IMR-90 (cell line): ENCODE measurements around the gene FBXO17. TPM values are rescaled to one million over a fixed set of nuclear protein-coding genes. Genes with fewer than 3 reads are reported as not detected.

Experiments used
- ATAC-seq: fragments of 200-7000 bp; cut with Tn5 transposase; 2 replicates; pipeline ENCODE4 v1.9.1; 2020; ENCODE audit warnings: low read depth, mild to moderate bottlenecking, moderate library complexity
- BruUV-seq: library from RNA; stranded (reverse); fragments of 400-500 nt; replicated peaks from 2 replicates; lab custom pipeline; 2021; lab: Mats Ljungman, UMichigan
- CTCF ChIA-PET: fragments of 300-600 bp; formaldehyde crosslinking; extraction: SDS; loops from one replicate; lab custom pipeline; 2021; ENCODE audit warnings: antibody characterized with exemption; lab: Yijun Ruan, JAX
- POLR2A ChIA-PET: fragments of 300-600 bp; sonication (Branson Sonifier 250); formaldehyde crosslinking; loops from one replicate; lab custom pipeline; 2022; ENCODE audit warnings: antibody characterized with exemption; ENCODE audit not compliant: unreplicated experiment; lab: Charles Lee
- DNase-seq: peaks from one replicate; pipeline ENCODE4 v3.0.0; 2013
- H2AFZ ChIP-seq: replicated peaks from 2 replicates; pipeline ENCODE3; 2013; ENCODE audit warnings: low read length, mild to moderate bottlenecking; ENCODE audit not compliant: poor library complexity
- H2AK5ac ChIP-seq: 2 replicates; pipeline ENCODE4 v1.6.1; 2013; ENCODE audit warnings: low read depth, low read length, inconsistent platforms
- H2AK9ac ChIP-seq: replicated peaks from 2 replicates; pipeline ENCODE3; 2013; ENCODE audit warnings: mild to moderate bottlenecking, low read depth, low read length, moderate library complexity; ENCODE audit not compliant: poor library complexity
- H2BK120ac ChIP-seq: 2 replicates; pipeline ENCODE4 v1.6.1; 2013; ENCODE audit warnings: low read depth, low read length, inconsistent platforms
- H2BK15ac ChIP-seq: 3 replicates; pipeline ENCODE4 v1.6.1; 2013; ENCODE audit warnings: low read depth, low read length, inconsistent platforms
- H2BK20ac ChIP-seq: 2 replicates; pipeline ENCODE4 v1.6.1; 2013; ENCODE audit warnings: low read depth, mild to moderate bottlenecking, inconsistent platforms, low read length, moderate library complexity
- H2BK5ac ChIP-seq: 2 replicates; pipeline ENCODE4 v1.6.1; 2013; ENCODE audit warnings: mild to moderate bottlenecking, low read depth, low read length, inconsistent platforms; ENCODE audit not compliant: poor library complexity, severe bottlenecking
- H3K14ac ChIP-seq: replicated peaks from 2 replicates; pipeline ENCODE4 v1.6.1; 2013; ENCODE audit warnings: low read depth, low read length, inconsistent platforms
- H3K18ac ChIP-seq: 2 replicates; pipeline ENCODE4 v1.6.1; 2013; ENCODE audit warnings: low read depth, low read length, control low read depth
- H3K23ac ChIP-seq: 2 replicates; pipeline ENCODE4 v1.6.1; 2013; ENCODE audit warnings: low read depth, low read length, inconsistent platforms
- H3K27ac ChIP-seq: 2 replicates; pipeline ENCODE4 v1.5.1; 2013; ENCODE audit warnings: mild to moderate bottlenecking, control low read depth, low read length; ENCODE audit not compliant: insufficient read depth
- H3K27me3 ChIP-seq: 2 replicates; pipeline ENCODE4 v1.6.1; 2013; ENCODE audit warnings: low read length; ENCODE audit not compliant: control insufficient read depth, insufficient read depth
- H3K36me3 ChIP-seq: 2 replicates; pipeline ENCODE4 v1.6.1; 2013; ENCODE audit warnings: low read length, mixed read lengths; ENCODE audit not compliant: control insufficient read depth, insufficient read depth
- H3K4ac ChIP-seq: 2 replicates; pipeline ENCODE4 v1.6.1; 2013; ENCODE audit warnings: low read depth, low read length, inconsistent platforms
- H3K4me1 ChIP-seq: 2 replicates; pipeline ENCODE4 v1.6.1; 2013; ENCODE audit warnings: low read length, mixed read lengths; ENCODE audit not compliant: control insufficient read depth, insufficient read depth
- H3K4me2 ChIP-seq: 2 replicates; pipeline ENCODE4 v1.6.1; 2013; ENCODE audit warnings: low read depth, mild to moderate bottlenecking, control low read depth, low read length, moderate library complexity
- H3K4me3 ChIP-seq: 2 replicates; pipeline ENCODE4 v1.5.1; 2013; ENCODE audit warnings: low read depth, mild to moderate bottlenecking, control low read depth, low read length, moderate library complexity; ENCODE audit not compliant: insufficient read depth
- H3K56ac ChIP-seq: 2 replicates; pipeline ENCODE4 v1.6.1; 2013; ENCODE audit warnings: low read length, inconsistent platforms; ENCODE audit not compliant: insufficient read depth; ENCODE audit errors: extremely low read depth
- H3K79me1 ChIP-seq, 2 experiments: 2 replicates each; pipeline ENCODE4 v1.6.1; 2013; ENCODE audit warnings: low read length in 2 of 2, inconsistent platforms in 1 of 2, low read depth in 1 of 2
- H3K9ac ChIP-seq: 2 replicates; pipeline ENCODE4 v1.6.1; 2013; ENCODE audit warnings: low read depth, low read length, control low read depth
- H3K9me1 ChIP-seq: 2 replicates; pipeline ENCODE4 v1.6.1; 2013; ENCODE audit warnings: low read length, inconsistent platforms; ENCODE audit not compliant: insufficient read depth
- H3K9me3 ChIP-seq: 2 replicates; pipeline ENCODE4 v1.6.1; 2013; ENCODE audit warnings: low read length; ENCODE audit not compliant: control insufficient read depth, insufficient read depth
- H4K20me1 ChIP-seq: 2 replicates; pipeline ENCODE4 v1.6.1; 2013; ENCODE audit warnings: low read length, inconsistent platforms; ENCODE audit not compliant: insufficient read depth
- H4K5ac ChIP-seq: 2 replicates; pipeline ENCODE4 v1.6.1; 2013; ENCODE audit warnings: mild to moderate bottlenecking, low read depth, low read length, control low read depth
- H4K8ac ChIP-seq, 2 experiments: 2 replicates each; pipeline ENCODE4 v1.6.1; 2013; ENCODE audit warnings: low read depth in 2 of 2, low read length in 2 of 2, control low read depth in 1 of 2, inconsistent platforms in 1 of 2
- H4K91ac ChIP-seq: 2 replicates; pipeline ENCODE4 v1.6.1; 2013; ENCODE audit warnings: low read depth, low read length, inconsistent platforms; ENCODE audit not compliant: insufficient read depth
- BHLHE40 ChIP-seq: fragments of 150-350 bp; IDR thresholded peaks from 2 replicates; pipeline ENCODE4 v1.6.1; 2016; ENCODE audit warnings: mild to moderate bottlenecking, low read depth, low read length
- CEBPB ChIP-seq: IDR thresholded peaks from 2 replicates; pipeline ENCODE4 v1.6.1; 2012; ENCODE audit warnings: low read depth, low read length, improper control_type of control experiment
- CHD1 ChIP-seq: IDR thresholded peaks from 2 replicates; pipeline ENCODE4 v1.6.1; 2012; ENCODE audit warnings: low read depth, low read length, improper control_type of control experiment
- ELK1 ChIP-seq: fragments of 150-350 bp; IDR thresholded peaks from 2 replicates; pipeline ENCODE4 v1.6.1; 2016; ENCODE audit warnings: low read depth, mild to moderate bottlenecking, low read length, moderate library complexity, borderline replicate concordance
- FOS ChIP-seq: fragments of 150-350 bp; IDR thresholded peaks from 2 replicates; pipeline ENCODE4 v1.6.1; 2016; ENCODE audit warnings: low read depth, low read length
- MAFK ChIP-seq: IDR thresholded peaks from 2 replicates; pipeline ENCODE4 v1.6.1; 2012; ENCODE audit warnings: low read depth, low read length, improper control_type of control experiment
- MAZ ChIP-seq: IDR thresholded peaks from 2 replicates; pipeline ENCODE4 v1.6.1; 2012; ENCODE audit warnings: low read depth, mild to moderate bottlenecking, low read length, improper control_type of control experiment, moderate library complexity, borderline replicate concordance
- MXI1 ChIP-seq: IDR thresholded peaks from 2 replicates; pipeline ENCODE4 v1.6.1; 2012; ENCODE audit warnings: low read depth, mild to moderate bottlenecking, low read length, moderate library complexity, borderline replicate concordance
- NFE2L2 ChIP-seq: fragments of 150-350 bp; IDR thresholded peaks from 2 replicates; pipeline ENCODE4 v1.6.1; 2016; ENCODE audit warnings: low read depth, mild to moderate bottlenecking, low read length
- POLR2A ChIP-seq: IDR thresholded peaks from 2 replicates; pipeline ENCODE4 v1.6.1; 2012; ENCODE audit warnings: mild to moderate bottlenecking, low read depth, low read length
- RAD21 ChIP-seq: IDR thresholded peaks from 2 replicates; pipeline ENCODE4 v1.6.1; 2012; ENCODE audit warnings: low read length, improper control_type of control experiment
- RCOR1 ChIP-seq: IDR thresholded peaks from 2 replicates; pipeline ENCODE4 v1.6.1; 2012; ENCODE audit warnings: mild to moderate bottlenecking, low read length, improper control_type of control experiment; ENCODE audit not compliant: insufficient replicate concordance
- RFX5 ChIP-seq: IDR thresholded peaks from 2 replicates; pipeline ENCODE4 v1.8.0; 2012; ENCODE audit warnings: low read depth, mild to moderate bottlenecking, low read length, moderate library complexity
- SMC3 ChIP-seq: fragments of 150-350 bp; IDR thresholded peaks from 2 replicates; pipeline ENCODE4 v1.6.1; 2016; ENCODE audit warnings: low read depth, mild to moderate bottlenecking, antibody characterized with exemption, low read length, moderate library complexity
- USF2 ChIP-seq: fragments of 150-350 bp; IDR thresholded peaks from 2 replicates; pipeline ENCODE4 v1.6.1; 2017; ENCODE audit warnings: mild to moderate bottlenecking, antibody characterized with exemption, low read length, low read depth
- WGBS, 2 experiments: methylation state at CpG; one replicate each; pipeline versions ENCODE4 v1.1.5 to v1.1.7; 2013; ENCODE audit warnings: missing lambda C conversion rate in 2 of 2; ENCODE audit not compliant: insufficient read length in 1 of 2; ENCODE audit errors: extremely low coverage in 2 of 2; 5-methylcytosine and 5-hydroxymethylcytosine counted together
- dilution Hi-C: fragments of 300-500 bp; cut with HindIII; formaldehyde crosslinking; loops from one replicate; pipeline ENCODE4 v1.14.3; 2018; ENCODE audit warnings: low sequenced_read_pairs; ENCODE audit not compliant: unreplicated experiment
- in situ Hi-C: fragments of 300-500 bp; cut with MboI; formaldehyde crosslinking; loops from 3 replicates; pipeline ENCODE4 v1.14.3; 2019; ENCODE audit warnings: low sequenced_read_pairs, inconsistent platforms, mixed read lengths
- intact Hi-C: fragments of 100-400 bp; cut with micrococcal nuclease; formaldehyde crosslinking; loops from 2 replicates; pipeline ENCODE4 v1.10.0; 2022
- polyA plus RNA-seq, 3 experiments: library from polyadenylated mRNA; depleted of rRNA; stranded (reverse); fragments of >200 nt; gene quantifications; 2 replicates each; pipeline ENCODE4 v1.2.3, GENCODE V29; 2012; ENCODE audit warnings: low replicate concordance in 1 of 3
- total RNA-seq: library from RNA; depleted of rRNA; stranded (reverse); fragments of >200 nt; gene quantifications from 2 replicates; pipeline ENCODE4 v1.2.3, GENCODE V29; 2012
- TF ChIP-seq, protein P1 (sequence below): conservative IDR thresholded peaks from 2 replicates; pipeline ENCODE4 v1.5.1; 2012; ENCODE audit warnings: mild to moderate bottlenecking, low read depth, low read length, improper control_type of control experiment

Gene FBXO17
- total and polyA plus RNA-seq, 2 of the 4 experiments (the other 2 are of a cell fraction): 10.8 to 20.7 TPM

- Histone ChIP-seq H3K18ac (no peak overlapping the region), H2AK9ac (peak overlapping the region; percentile 42), H3K23ac (no peak overlapping the region), H2BK15ac (no peak overlapping the region), H3K9me1 (no peaks in the 10 kb centered on the region), H3K79me1 (no peaks in the 10 kb centered on the region), H2AFZ (peak overlapping the region; percentile 5), H3K14ac (no peak overlapping the region), H3K27me3 (no peaks in the 10 kb centered on the region; the same call in 1 of the 2 replicates), H2BK20ac (no peak overlapping the region), H3K4me3 (no peak overlapping the region), H3K56ac (no peak overlapping the region), H4K20me1 (no peaks in the 10 kb centered on the region; the same call in 1 of the 2 replicates), H3K9ac (no peak overlapping the region), H3K9me3 (no peaks in the 10 kb centered on the region), H4K8ac (no peak overlapping the region), H2AK5ac (no peak overlapping the region), H3K4me2 (no peak overlapping the region), H3K36me3 (peaks cover 6% of the 10 kb centered on the region), H3K4me1 (no peaks in the 10 kb centered on the region), H4K91ac (no peak overlapping the region), H4K5ac (no peak overlapping the region), H3K4ac (no peak overlapping the region), H2BK5ac (no peak overlapping the region), H3K27ac (no peak overlapping the region), H2BK120ac (no peak overlapping the region)
- POLR2A ChIA-PET: no interaction called here
- no CpG with 5 or more reads among the region's 9 CpGs for WGBS, 2 experiments
- dilution Hi-C loops: no loop called here
- in situ Hi-C loops: loop anchor here (25.0 kb wide), 1 partner anchor 180 kb away; the partner anchor contains the start of gene CAPN12
- BruUV-seq: no TSS peak
- intact Hi-C loops: no loop called here
- CTCF ChIA-PET: no interaction called here
- ATAC-seq: no peak
- TF ChIP-seq NFE2L2 (no peak), POLR2A (no peak), RCOR1 (no peak), RFX5 (no peak), CEBPB (no peak), MAZ (no peak), ELK1 (no peak), USF2 (no peak), RAD21 (no peak), BHLHE40 (no peak), MXI1 (no peak), SMC3 (no peak), FOS (no peak), MAFK (no peak), CHD1 (no peak)
- TF ChIP-seq, protein P1, sequence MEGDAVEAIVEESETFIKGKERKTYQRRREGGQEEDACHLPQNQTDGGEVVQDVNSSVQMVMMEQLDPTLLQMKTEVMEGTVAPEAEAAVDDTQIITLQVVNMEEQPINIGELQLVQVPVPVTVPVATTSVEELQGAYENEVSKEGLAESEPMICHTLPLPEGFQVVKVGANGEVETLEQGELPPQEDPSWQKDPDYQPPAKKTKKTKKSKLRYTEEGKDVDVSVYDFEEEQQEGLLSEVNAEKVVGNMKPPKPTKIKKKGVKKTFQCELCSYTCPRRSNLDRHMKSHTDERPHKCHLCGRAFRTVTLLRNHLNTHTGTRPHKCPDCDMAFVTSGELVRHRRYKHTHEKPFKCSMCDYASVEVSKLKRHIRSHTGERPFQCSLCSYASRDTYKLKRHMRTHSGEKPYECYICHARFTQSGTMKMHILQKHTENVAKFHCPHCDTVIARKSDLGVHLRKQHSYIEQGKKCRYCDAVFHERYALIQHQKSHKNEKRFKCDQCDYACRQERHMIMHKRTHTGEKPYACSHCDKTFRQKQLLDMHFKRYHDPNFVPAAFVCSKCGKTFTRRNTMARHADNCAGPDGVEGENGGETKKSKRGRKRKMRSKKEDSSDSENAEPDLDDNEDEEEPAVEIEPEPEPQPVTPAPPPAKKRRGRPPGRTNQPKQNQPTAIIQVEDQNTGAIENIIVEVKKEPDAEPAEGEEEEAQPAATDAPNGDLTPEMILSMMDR: no peak
- no peak for DNase-seq
These were observed 58.0 kb downstream of the FBXO17 start for GRCh38 chr19:38917516-38917915.
